ENCODE measurements around the gene RLN2.
"Not testable (repeated sequence)": the region's sequence is repeated elsewhere in the genome, so short reads cannot be mapped to it uniquely, and the experiment has no call there.

The RLN2 gene

GRCh38 chr9:5303840-5304795 is at the start of gene RLN2:
TSS of gene RLN2 (minus strand) at chr9:5304716. CDS start at chr9:5304580, 136 bp downstream.
- H3K4me1 ChIP-seq (ENCODE audit: control insufficient read depth, insufficient read depth, low read length, unreplicated experiment); H3K79me2 ChIP-seq (ENCODE audit: control insufficient read depth, insufficient read depth, low read length, unreplicated experiment); H2AFZ ChIP-seq (ENCODE audit: low read length, unreplicated experiment); H3K36me3 ChIP-seq (ENCODE audit: insufficient read depth, low read length); H3K27ac ChIP-seq (ENCODE audit: low read depth, low read length); H3K4me3 ChIP-seq (ENCODE audit: low read depth, low read length): not testable (repeated sequence)
- H3K27me3 ChIP-seq (ENCODE audit: insufficient read depth, low read length), result peaks cover 37% of the 10 kb centered on the region

GRCh38 chr9:5354184-5354583 is 49.7 kb upstream of the RLN2 start:
- Histone ChIP-seq H3K27me3 (ENCODE audit: insufficient read depth, low read length) (peaks cover 12% of the 10 kb centered on the region; the same call in 1 of the 2 replicates), H3K36me3 (ENCODE audit: insufficient read depth, low read length) (no peaks in the 10 kb centered on the region), H3K27ac (ENCODE audit: low read depth, low read length) (no peak overlapping the region), H3K79me2 (ENCODE audit: control insufficient read depth, insufficient read depth, low read length, unreplicated experiment) (no peaks in the 10 kb centered on the region), H2AFZ (ENCODE audit: low read length, unreplicated experiment) (no peak overlapping the region), H3K4me3 (ENCODE audit: low read depth, low read length) (no peak overlapping the region), H3K4me1 (ENCODE audit: control insufficient read depth, insufficient read depth, low read length, unreplicated experiment) (no peaks in the 10 kb centered on the region)

- Histone ChIP-seq H3K4me3 (ENCODE audit: low read depth, low read length) (no peak overlapping the region), H3K27ac (ENCODE audit: low read depth, low read length) (no peak overlapping the region), H3K4me1 (ENCODE audit: control insufficient read depth, insufficient read depth, low read length, unreplicated experiment) (no peaks in the 10 kb centered on the region), H3K79me2 (ENCODE audit: control insufficient read depth, insufficient read depth, low read length, unreplicated experiment) (no peaks in the 10 kb centered on the region), H3K36me3 (ENCODE audit: insufficient read depth, low read length) (no peaks in the 10 kb centered on the region), H3K27me3 (ENCODE audit: insufficient read depth, low read length) (peaks cover 12% of the 10 kb centered on the region; the same call in 1 of the 2 replicates), H2AFZ (ENCODE audit: low read length, unreplicated experiment) (no peak overlapping the region)
These were observed 48.2 kb upstream of the RLN2 start for GRCh38 chr9:5352637-5353248.

- not testable (repeated sequence) for H3K4me3 ChIP-seq (ENCODE audit: low read depth, low read length)
These were observed 34.8 kb upstream of the RLN2 start, which contains the start of gene RLN1 for GRCh38 chr9:5338992-5339981. TSS of gene RLN1 (minus strand) at chr9:5339876. CDS start at chr9:5339746, 130 bp downstream.

GRCh38 chr9:5336688-5337087 is 32.2 kb upstream of the RLN2 start:
- H3K79me2 ChIP-seq (ENCODE audit: control insufficient read depth, insufficient read depth, low read length, unreplicated experiment), result no peaks in the 10 kb centered on the region
- no peaks in the 10 kb centered on the region for H3K4me1 ChIP-seq (ENCODE audit: control insufficient read depth, insufficient read depth, low read length, unreplicated experiment)
- H2AFZ ChIP-seq (ENCODE audit: low read length, unreplicated experiment), result no peak overlapping the region
- no peak overlapping the region for H3K4me3 ChIP-seq (ENCODE audit: low read depth, low read length)
- no peak overlapping the region for H3K27ac ChIP-seq (ENCODE audit: low read depth, low read length)
- no peaks in the 10 kb centered on the region for H3K36me3 ChIP-seq (ENCODE audit: insufficient read depth, low read length)
- peaks cover 41% of the 10 kb centered on the region for H3K27me3 ChIP-seq (ENCODE audit: insufficient read depth, low read length)

More at GRCh38 chr9:5338992-5339981, 34.8 kb upstream of the RLN2 start, which contains the start of gene RLN1:
- H3K27me3 ChIP-seq (ENCODE audit: insufficient read depth, low read length), result peaks cover 25% of the 10 kb centered on the region
- not testable (repeated sequence) for H3K79me2 ChIP-seq (ENCODE audit: control insufficient read depth, insufficient read depth, low read length, unreplicated experiment); H3K27ac ChIP-seq (ENCODE audit: low read depth, low read length); H2AFZ ChIP-seq (ENCODE audit: low read length, unreplicated experiment); H3K36me3 ChIP-seq (ENCODE audit: insufficient read depth, low read length); H3K4me1 ChIP-seq (ENCODE audit: control insufficient read depth, insufficient read depth, low read length, unreplicated experiment)

GRCh38 chr9:5331276-5331675 is 26.8 kb upstream of the RLN2 start:
- not testable (repeated sequence) for H3K79me2 ChIP-seq (ENCODE audit: control insufficient read depth, insufficient read depth, low read length, unreplicated experiment); H3K4me3 ChIP-seq (ENCODE audit: low read depth, low read length); H3K4me1 ChIP-seq (ENCODE audit: control insufficient read depth, insufficient read depth, low read length, unreplicated experiment); H3K27ac ChIP-seq (ENCODE audit: low read depth, low read length); H2AFZ ChIP-seq (ENCODE audit: low read length, unreplicated experiment); H3K36me3 ChIP-seq (ENCODE audit: insufficient read depth, low read length)
- H3K27me3 ChIP-seq (ENCODE audit: insufficient read depth, low read length), result peaks cover 51% of the 10 kb centered on the region

- Histone ChIP-seq H3K27me3 (ENCODE audit: insufficient read depth, low read length) (peaks cover 43% of the 10 kb centered on the region), H3K27ac (ENCODE audit: low read depth, low read length) (no peak overlapping the region), H3K36me3 (ENCODE audit: insufficient read depth, low read length) (no peaks in the 10 kb centered on the region), H3K4me1 (ENCODE audit: control insufficient read depth, insufficient read depth, low read length, unreplicated experiment) (no peaks in the 10 kb centered on the region), H2AFZ (ENCODE audit: low read length, unreplicated experiment) (no peak overlapping the region), H3K79me2 (ENCODE audit: control insufficient read depth, insufficient read depth, low read length, unreplicated experiment) (no peaks in the 10 kb centered on the region), H3K4me3 (ENCODE audit: low read depth, low read length) (no peak overlapping the region)
These were observed 22.5 kb upstream of the RLN2 start for GRCh38 chr9:5326893-5327548.

- H3K36me3 ChIP-seq (ENCODE audit: insufficient read depth, low read length), result no peaks in the 10 kb centered on the region
These were observed 21.7 kb upstream of the RLN2 start for GRCh38 chr9:5326187-5326586.

GRCh38 chr9:5321601-5322000 is 17.1 kb upstream of the RLN2 start:
- H3K36me3 ChIP-seq (ENCODE audit: insufficient read depth, low read length); H2AFZ ChIP-seq (ENCODE audit: low read length, unreplicated experiment); H3K4me1 ChIP-seq (ENCODE audit: control insufficient read depth, insufficient read depth, low read length, unreplicated experiment); H3K79me2 ChIP-seq (ENCODE audit: control insufficient read depth, insufficient read depth, low read length, unreplicated experiment); H3K27ac ChIP-seq (ENCODE audit: low read depth, low read length); H3K4me3 ChIP-seq (ENCODE audit: low read depth, low read length): not testable (repeated sequence)
- H3K27me3 ChIP-seq (ENCODE audit: insufficient read depth, low read length), result peaks cover 59% of the 10 kb centered on the region

More at GRCh38 chr9:5326187-5326586, 21.7 kb upstream of the RLN2 start:
- H3K27me3 ChIP-seq (ENCODE audit: insufficient read depth, low read length), result peaks cover 50% of the 10 kb centered on the region
- H2AFZ ChIP-seq (ENCODE audit: low read length, unreplicated experiment), result no peak overlapping the region
- H3K27ac ChIP-seq (ENCODE audit: low read depth, low read length), result no peak overlapping the region
- no peaks in the 10 kb centered on the region for H3K4me1 ChIP-seq (ENCODE audit: control insufficient read depth, insufficient read depth, low read length, unreplicated experiment)
- H3K79me2 ChIP-seq (ENCODE audit: control insufficient read depth, insufficient read depth, low read length, unreplicated experiment), result no peaks in the 10 kb centered on the region
- H3K4me3 ChIP-seq (ENCODE audit: low read depth, low read length), result no peak overlapping the region

GRCh38 chr9:5321058-5321457 is 16.5 kb upstream of the RLN2 start:
- peaks cover 54% of the 10 kb centered on the region for H3K27me3 ChIP-seq (ENCODE audit: insufficient read depth, low read length)
- H3K27ac ChIP-seq (ENCODE audit: low read depth, low read length), result no peak overlapping the region
- no peak overlapping the region for H3K4me3 ChIP-seq (ENCODE audit: low read depth, low read length)
- no peak overlapping the region for H2AFZ ChIP-seq (ENCODE audit: low read length, unreplicated experiment)
- no peaks in the 10 kb centered on the region for H3K36me3 ChIP-seq (ENCODE audit: insufficient read depth, low read length)
- H3K4me1 ChIP-seq (ENCODE audit: control insufficient read depth, insufficient read depth, low read length, unreplicated experiment), result no peaks in the 10 kb centered on the region
- H3K79me2 ChIP-seq (ENCODE audit: control insufficient read depth, insufficient read depth, low read length, unreplicated experiment), result no peaks in the 10 kb centered on the region

Measured in ACC112 (cell line).